Measurements from ENCODE around the gene TRAF7. TPM values are rescaled to one million over a fixed set of nuclear protein-coding genes. Genes with fewer than 3 reads are reported as not detected.
"Not testable (repeated sequence)": the region's sequence is repeated elsewhere in the genome, so short reads cannot be mapped to it uniquely, and the experiment has no call there.

TRAF7 gene
- total RNA-seq, 2 experiments from 2014 or later: 77.1 to 80.3 TPM

GRCh38 chr16:2114225-2114624 lies 41.4 kb upstream of the TRAF7 start:
- H3K36me3 Mint-ChIP-seq; DNase-seq; H3K4me3 Mint-ChIP-seq; H3K27ac Mint-ChIP-seq; POLR2A ChIA-PET; H3K4me1 Mint-ChIP-seq (ENCODE audit: low read depth); H3K9me3 Mint-ChIP-seq; intact Hi-C loops (cut with micrococcal nuclease); CTCF ChIA-PET; H3K27me3 Mint-ChIP-seq: not testable (repeated sequence)

- POLR2A ChIA-PET; H3K36me3 Mint-ChIP-seq; H3K27me3 Mint-ChIP-seq; H3K9me3 Mint-ChIP-seq; DNase-seq; intact Hi-C loops (cut with micrococcal nuclease); H3K27ac Mint-ChIP-seq; CTCF ChIA-PET; H3K4me3 Mint-ChIP-seq; H3K4me1 Mint-ChIP-seq (ENCODE audit: low read depth): not testable (repeated sequence)
Observed at GRCh38 chr16:2114885-2115590, 40.5 kb upstream of the TRAF7 start.

GRCh38 chr16:2115591-2115973 lies 40.0 kb upstream of the TRAF7 start:
- ChIA-PET CTCF (no interaction called here), POLR2A (no interaction called here)
- H3K4me1 Mint-ChIP-seq (ENCODE audit: low read depth): no peaks in the 10 kb centered on the region
- H3K27ac Mint-ChIP-seq: no peak overlapping the region
- intact Hi-C loops (cut with micrococcal nuclease): no loop called here
- no peak for DNase-seq
- H3K4me3 Mint-ChIP-seq: no peak overlapping the region
- no peaks in the 10 kb centered on the region for H3K36me3 Mint-ChIP-seq
- no peaks in the 10 kb centered on the region for H3K9me3 Mint-ChIP-seq
- no peaks in the 10 kb centered on the region for H3K27me3 Mint-ChIP-seq

- H3K4me3 Mint-ChIP-seq; H3K27ac Mint-ChIP-seq; H3K9me3 Mint-ChIP-seq; H3K36me3 Mint-ChIP-seq; intact Hi-C loops (cut with micrococcal nuclease); DNase-seq; H3K27me3 Mint-ChIP-seq; H3K4me1 Mint-ChIP-seq (ENCODE audit: low read depth); CTCF ChIA-PET; POLR2A ChIA-PET: not testable (repeated sequence)
Observed at GRCh38 chr16:2116428-2116827, 39.2 kb upstream of the TRAF7 start.

- DNase-seq; H3K4me1 Mint-ChIP-seq (ENCODE audit: low read depth); H3K27me3 Mint-ChIP-seq; CTCF ChIA-PET; intact Hi-C loops (cut with micrococcal nuclease); POLR2A ChIA-PET; H3K27ac Mint-ChIP-seq; H3K9me3 Mint-ChIP-seq; H3K36me3 Mint-ChIP-seq; H3K4me3 Mint-ChIP-seq: not testable (repeated sequence)
Observed at GRCh38 chr16:2117341-2117740, 38.2 kb upstream of the TRAF7 start.

GRCh38 chr16:2117960-2118722 lies 37.4 kb upstream of the TRAF7 start:
- H3K27me3 Mint-ChIP-seq; CTCF ChIA-PET; H3K27ac Mint-ChIP-seq; H3K4me1 Mint-ChIP-seq (ENCODE audit: low read depth); H3K4me3 Mint-ChIP-seq; DNase-seq; H3K36me3 Mint-ChIP-seq; intact Hi-C loops (cut with micrococcal nuclease); H3K9me3 Mint-ChIP-seq; POLR2A ChIA-PET: not testable (repeated sequence)

GRCh38 chr16:2121325-2121724 lies 34.3 kb upstream of the TRAF7 start:
- H3K9me3 Mint-ChIP-seq; H3K4me1 Mint-ChIP-seq (ENCODE audit: low read depth); H3K27me3 Mint-ChIP-seq; H3K4me3 Mint-ChIP-seq; intact Hi-C loops (cut with micrococcal nuclease); H3K27ac Mint-ChIP-seq; H3K36me3 Mint-ChIP-seq: not testable (repeated sequence)
- CTCF ChIA-PET: interaction anchor here (0.8 to 1.5 kb wide), 3 partner anchors 19 to 35 kb away, joined by 3 to 4 read pairs (median 3); no protein-coding TSS in a partner anchor
- DNase-seq: peak; percentile 53
- POLR2A ChIA-PET: interaction anchor here (0.8 kb wide), 1 partner anchor 34 kb away, joined by 5 read pairs; the partner anchor contains the start of gene TRAF7

GRCh38 chr16:2121853-2122252 lies 33.7 kb upstream of the TRAF7 start:
- intact Hi-C loops (cut with micrococcal nuclease): no loop called here
- no peaks in the 10 kb centered on the region for H3K36me3 Mint-ChIP-seq
- peaks cover 2% of the 10 kb centered on the region for H3K4me1 Mint-ChIP-seq (ENCODE audit: low read depth)
- H3K27ac Mint-ChIP-seq: no peak overlapping the region
- POLR2A ChIA-PET: interaction anchor here (0.8 kb wide), 1 partner anchor 33 kb away, joined by 5 read pairs; the partner anchor contains the start of gene TRAF7
- H3K9me3 Mint-ChIP-seq: no peaks in the 10 kb centered on the region
- H3K27me3 Mint-ChIP-seq: no peaks in the 10 kb centered on the region
- CTCF ChIA-PET: interaction anchor here (0.8 to 1.5 kb wide), 3 partner anchors 18 to 35 kb away, joined by 3 to 4 read pairs (median 3); no protein-coding TSS in a partner anchor
- H3K4me3 Mint-ChIP-seq: no peak overlapping the region
- DNase-seq: no peak

GRCh38 chr16:2122429-2122828 lies 33.2 kb upstream of the TRAF7 start:
- H3K9me3 Mint-ChIP-seq: no peaks in the 10 kb centered on the region
- no peaks in the 10 kb centered on the region for H3K36me3 Mint-ChIP-seq
- ChIA-PET POLR2A (no interaction called here), CTCF (interaction anchor here (1.5 kb wide), 1 partner anchor 19 kb away, joined by 3 read pairs; no protein-coding TSS in a partner anchor)
- peaks cover 4% of the 10 kb centered on the region for H3K4me1 Mint-ChIP-seq (ENCODE audit: low read depth)
- no peak for DNase-seq
- intact Hi-C loops (cut with micrococcal nuclease): no loop called here
- no peak overlapping the region for H3K27ac Mint-ChIP-seq
- H3K27me3 Mint-ChIP-seq: no peaks in the 10 kb centered on the region
- H3K4me3 Mint-ChIP-seq: no peak overlapping the region

GRCh38 chr16:2122934-2123683 lies 32.5 kb upstream of the TRAF7 start:
- H3K4me3 Mint-ChIP-seq; H3K36me3 Mint-ChIP-seq; H3K27me3 Mint-ChIP-seq; POLR2A ChIA-PET; CTCF ChIA-PET; H3K4me1 Mint-ChIP-seq (ENCODE audit: low read depth); DNase-seq; H3K9me3 Mint-ChIP-seq; intact Hi-C loops (cut with micrococcal nuclease); H3K27ac Mint-ChIP-seq: not testable (repeated sequence)

GRCh38 chr16:2123706-2124376 lies 31.7 kb upstream of the TRAF7 start:
- H3K4me3 Mint-ChIP-seq; DNase-seq; H3K27me3 Mint-ChIP-seq; intact Hi-C loops (cut with micrococcal nuclease); H3K27ac Mint-ChIP-seq; H3K36me3 Mint-ChIP-seq; POLR2A ChIA-PET; H3K4me1 Mint-ChIP-seq (ENCODE audit: low read depth); H3K9me3 Mint-ChIP-seq; CTCF ChIA-PET: not testable (repeated sequence)

GRCh38 chr16:2124377-2124693 lies 31.2 kb upstream of the TRAF7 start:
- POLR2A ChIA-PET; CTCF ChIA-PET; H3K36me3 Mint-ChIP-seq; H3K27ac Mint-ChIP-seq; intact Hi-C loops (cut with micrococcal nuclease); H3K4me1 Mint-ChIP-seq (ENCODE audit: low read depth); H3K4me3 Mint-ChIP-seq; H3K9me3 Mint-ChIP-seq; DNase-seq; H3K27me3 Mint-ChIP-seq: not testable (repeated sequence)

All from activated CD4-positive, alpha-beta memory T cell treated with anti-CD3 and anti-CD28 coated beads for 36 hours (primary cell).